WTC11 (cell line): ENCODE measurements around the gene LGALS9B.
"Not testable (repeated sequence)": the region's sequence is repeated elsewhere in the genome, so short reads cannot be mapped to it uniquely, and the experiment has no call there.

ENCODE experiments used
- ZBTB21 ChIP-seq: sonication (generic); formaldehyde crosslinking; IDR thresholded peaks from 2 replicates; pipeline ENCODE4 v1.8.1; 2023; ENCODE audit warnings: mild to moderate bottlenecking, missing genetic modification reagents, borderline replicate concordance
- TF ChIP-seq, protein P1 (sequence below): fragments of 200-600 bp; IDR thresholded peaks from 2 replicates; pipeline ENCODE4 v1.8.0; 2022; ENCODE audit warnings: antibody characterized with exemption
- TF ChIP-seq, protein P2 (sequence below): sonication (generic); formaldehyde crosslinking; IDR thresholded peaks from 2 replicates; pipeline ENCODE4 v1.8.1; 2023; ENCODE audit warnings: mild to moderate bottlenecking, missing genetic modification reagents, moderate library complexity
- TF ChIP-seq, protein P3 (sequence below): sonication (generic); formaldehyde crosslinking; IDR thresholded peaks from 2 replicates; pipeline ENCODE4 v1.8.0; 2022; ENCODE audit warnings: mild to moderate bottlenecking, missing genetic modification reagents

DNA sequence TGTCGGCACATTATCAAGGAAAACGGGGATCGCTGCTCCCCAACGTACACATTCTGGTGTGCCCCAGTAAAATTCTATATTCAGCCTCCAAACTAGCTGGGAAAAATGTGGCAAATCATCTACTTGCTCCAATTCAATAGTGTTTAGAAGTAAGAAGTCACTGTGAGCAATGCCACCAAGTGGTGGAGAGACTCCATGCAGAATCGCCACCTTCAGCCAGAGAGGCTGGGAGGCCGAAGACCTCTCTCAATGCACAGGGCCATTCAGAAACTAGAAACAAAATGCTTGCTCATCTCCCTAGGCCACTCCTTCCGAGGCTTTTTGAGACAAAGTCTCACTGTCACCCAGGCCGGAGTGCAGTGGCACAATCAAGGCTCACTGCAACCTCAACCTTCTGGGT lies 48.5 kb downstream of the LGALS9B start:
- TF ChIP-seq, protein P1, sequence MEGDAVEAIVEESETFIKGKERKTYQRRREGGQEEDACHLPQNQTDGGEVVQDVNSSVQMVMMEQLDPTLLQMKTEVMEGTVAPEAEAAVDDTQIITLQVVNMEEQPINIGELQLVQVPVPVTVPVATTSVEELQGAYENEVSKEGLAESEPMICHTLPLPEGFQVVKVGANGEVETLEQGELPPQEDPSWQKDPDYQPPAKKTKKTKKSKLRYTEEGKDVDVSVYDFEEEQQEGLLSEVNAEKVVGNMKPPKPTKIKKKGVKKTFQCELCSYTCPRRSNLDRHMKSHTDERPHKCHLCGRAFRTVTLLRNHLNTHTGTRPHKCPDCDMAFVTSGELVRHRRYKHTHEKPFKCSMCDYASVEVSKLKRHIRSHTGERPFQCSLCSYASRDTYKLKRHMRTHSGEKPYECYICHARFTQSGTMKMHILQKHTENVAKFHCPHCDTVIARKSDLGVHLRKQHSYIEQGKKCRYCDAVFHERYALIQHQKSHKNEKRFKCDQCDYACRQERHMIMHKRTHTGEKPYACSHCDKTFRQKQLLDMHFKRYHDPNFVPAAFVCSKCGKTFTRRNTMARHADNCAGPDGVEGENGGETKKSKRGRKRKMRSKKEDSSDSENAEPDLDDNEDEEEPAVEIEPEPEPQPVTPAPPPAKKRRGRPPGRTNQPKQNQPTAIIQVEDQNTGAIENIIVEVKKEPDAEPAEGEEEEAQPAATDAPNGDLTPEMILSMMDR = not testable (repeated sequence)
- TF ChIP-seq ZBTB21 (CRISPR knock-in tag) = not testable (repeated sequence)
- TF ChIP-seq, protein P2, sequence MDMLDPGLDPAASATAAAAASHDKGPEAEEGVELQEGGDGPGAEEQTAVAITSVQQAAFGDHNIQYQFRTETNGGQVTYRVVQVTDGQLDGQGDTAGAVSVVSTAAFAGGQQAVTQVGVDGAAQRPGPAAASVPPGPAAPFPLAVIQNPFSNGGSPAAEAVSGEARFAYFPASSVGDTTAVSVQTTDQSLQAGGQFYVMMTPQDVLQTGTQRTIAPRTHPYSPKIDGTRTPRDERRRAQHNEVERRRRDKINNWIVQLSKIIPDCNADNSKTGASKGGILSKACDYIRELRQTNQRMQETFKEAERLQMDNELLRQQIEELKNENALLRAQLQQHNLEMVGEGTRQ = not testable (repeated sequence)
- TF ChIP-seq, protein P3, sequence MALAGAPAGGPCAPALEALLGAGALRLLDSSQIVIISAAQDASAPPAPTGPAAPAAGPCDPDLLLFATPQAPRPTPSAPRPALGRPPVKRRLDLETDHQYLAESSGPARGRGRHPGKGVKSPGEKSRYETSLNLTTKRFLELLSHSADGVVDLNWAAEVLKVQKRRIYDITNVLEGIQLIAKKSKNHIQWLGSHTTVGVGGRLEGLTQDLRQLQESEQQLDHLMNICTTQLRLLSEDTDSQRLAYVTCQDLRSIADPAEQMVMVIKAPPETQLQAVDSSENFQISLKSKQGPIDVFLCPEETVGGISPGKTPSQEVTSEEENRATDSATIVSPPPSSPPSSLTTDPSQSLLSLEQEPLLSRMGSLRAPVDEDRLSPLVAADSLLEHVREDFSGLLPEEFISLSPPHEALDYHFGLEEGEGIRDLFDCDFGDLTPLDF (CRISPR knock-in tag) = not testable (repeated sequence)
